Measurements from ENCODE around the gene FOXP2. TPM values are rescaled to one million over a fixed set of nuclear protein-coding genes. Genes with fewer than 3 reads are reported as not detected.

Gene FOXP2
- total RNA-seq, 1 experiment from 2014 or later, result 0.17 TPM

GRCh38 chr7:114645451-114645850 lies 230.8 kb downstream of the FOXP2 start:
- H3K27ac Mint-ChIP-seq, result no peak overlapping the region

DNA sequence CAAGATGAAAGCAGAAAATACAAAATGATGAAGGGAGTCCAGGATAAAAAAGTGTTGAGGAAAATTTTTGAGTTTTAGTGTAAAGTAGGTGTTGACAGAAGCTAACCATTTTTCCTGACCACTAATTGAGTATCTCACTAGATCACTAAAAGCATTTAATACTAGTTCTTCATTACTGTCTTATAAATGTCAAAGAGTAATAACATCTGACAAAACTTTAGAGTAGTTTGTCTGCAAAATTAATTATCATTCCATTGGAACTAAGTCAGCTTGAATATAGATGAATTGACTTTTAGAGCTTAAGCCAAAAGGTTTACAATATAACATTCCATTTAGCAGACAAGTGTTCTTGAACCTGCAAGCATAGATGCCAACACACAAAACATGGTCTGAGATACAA lies 232.9 kb downstream of the FOXP2 start:
- Mint-ChIP-seq H3K36me3 (no peaks in the 10 kb centered on the region), H3K4me1 (peaks cover 34% of the 10 kb centered on the region), H3K27me3 (ENCODE audit: low read depth) (no peaks in the 10 kb centered on the region), H3K4me3 (no peak overlapping the region), H3K27ac (no peak overlapping the region), H3K9me3 (no peaks in the 10 kb centered on the region)
- ChIA-PET CTCF (interaction anchor here (1.1 kb wide), 1 partner anchor 9 kb away, joined by 4 read pairs; no protein-coding TSS in a partner anchor), POLR2A (no interaction called here)
- ATAC-seq, result no peak
- TF ChIP-seq FOXJ3 (CRISPR knock-in tag; IDR thresholded peaks at IDR 0.05; ENCODE audit: borderline replicate concordance) (no peak), ERG (CRISPR knock-in tag; IDR thresholded peaks at IDR 0.05) (no peak), TEAD4 (CRISPR knock-in tag; IDR thresholded peaks at IDR 0.05) (no peak), ELF4 (CRISPR knock-in tag; IDR thresholded peaks at IDR 0.05; ENCODE audit: low read depth) (no peak), STAT6 (CRISPR knock-in tag; conservative IDR thresholded peaks at IDR 0.05; ENCODE audit: low read depth) (no peak)
- DNase-seq (ENCODE audit: low spot score), result no peak

More at GRCh38 chr7:114645451-114645850, 230.8 kb downstream of the FOXP2 start:
- no peak for TF ChIP-seq RORB (CRISPR knock-in tag; IDR thresholded peaks at IDR 0.05)
- no peak for TF ChIP-seq STAT6 (CRISPR knock-in tag; conservative IDR thresholded peaks at IDR 0.05; ENCODE audit: low read depth)
- TF ChIP-seq ZNF263 (CRISPR knock-in tag; IDR thresholded peaks at IDR 0.05; ENCODE audit: low read depth), result no peak
- no peak for TF ChIP-seq NFYB (CRISPR knock-in tag; conservative IDR thresholded peaks at IDR 0.05; ENCODE audit: low read depth)
- TF ChIP-seq NR1H2 (CRISPR knock-in tag; IDR thresholded peaks at IDR 0.05), result no peak
- TF ChIP-seq, protein P1, sequence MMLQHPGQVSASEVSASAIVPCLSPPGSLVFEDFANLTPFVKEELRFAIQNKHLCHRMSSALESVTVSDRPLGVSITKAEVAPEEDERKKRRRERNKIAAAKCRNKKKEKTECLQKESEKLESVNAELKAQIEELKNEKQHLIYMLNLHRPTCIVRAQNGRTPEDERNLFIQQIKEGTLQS (CRISPR knock-in tag; conservative IDR thresholded peaks at IDR 0.05), result no peak
- no peak for TF ChIP-seq TP53 (CRISPR knock-in tag; IDR thresholded peaks at IDR 0.05)
- no peak for TF ChIP-seq MXD4 (CRISPR knock-in tag; IDR thresholded peaks at IDR 0.05; ENCODE audit: borderline replicate concordance)
- TF ChIP-seq SMAD4 (CRISPR knock-in tag; IDR thresholded peaks at IDR 0.05), result no peak
- TF ChIP-seq ZBTB21 (CRISPR knock-in tag; IDR thresholded peaks at IDR 0.05; ENCODE audit: borderline replicate concordance), result no peak
- TF ChIP-seq ZBTB43 (CRISPR knock-in tag; IDR thresholded peaks at IDR 0.05), result no peak
- TF ChIP-seq ATF1 (CRISPR knock-in tag; IDR thresholded peaks at IDR 0.05), result no peak
- no peak for TF ChIP-seq NR2C2 (CRISPR knock-in tag; IDR thresholded peaks at IDR 0.05)
- TF ChIP-seq ETV6 (CRISPR knock-in tag; IDR thresholded peaks at IDR 0.05), result no peak
- TF ChIP-seq PREB (CRISPR knock-in tag; IDR thresholded peaks at IDR 0.05; ENCODE audit: borderline replicate concordance), result no peak
- no peak for TF ChIP-seq JUN (CRISPR knock-in tag; IDR thresholded peaks at IDR 0.05)
- TF ChIP-seq RELA (CRISPR knock-in tag; IDR thresholded peaks at IDR 0.05; ENCODE audit: borderline replicate concordance), result no peak
- TF ChIP-seq, protein P2, sequence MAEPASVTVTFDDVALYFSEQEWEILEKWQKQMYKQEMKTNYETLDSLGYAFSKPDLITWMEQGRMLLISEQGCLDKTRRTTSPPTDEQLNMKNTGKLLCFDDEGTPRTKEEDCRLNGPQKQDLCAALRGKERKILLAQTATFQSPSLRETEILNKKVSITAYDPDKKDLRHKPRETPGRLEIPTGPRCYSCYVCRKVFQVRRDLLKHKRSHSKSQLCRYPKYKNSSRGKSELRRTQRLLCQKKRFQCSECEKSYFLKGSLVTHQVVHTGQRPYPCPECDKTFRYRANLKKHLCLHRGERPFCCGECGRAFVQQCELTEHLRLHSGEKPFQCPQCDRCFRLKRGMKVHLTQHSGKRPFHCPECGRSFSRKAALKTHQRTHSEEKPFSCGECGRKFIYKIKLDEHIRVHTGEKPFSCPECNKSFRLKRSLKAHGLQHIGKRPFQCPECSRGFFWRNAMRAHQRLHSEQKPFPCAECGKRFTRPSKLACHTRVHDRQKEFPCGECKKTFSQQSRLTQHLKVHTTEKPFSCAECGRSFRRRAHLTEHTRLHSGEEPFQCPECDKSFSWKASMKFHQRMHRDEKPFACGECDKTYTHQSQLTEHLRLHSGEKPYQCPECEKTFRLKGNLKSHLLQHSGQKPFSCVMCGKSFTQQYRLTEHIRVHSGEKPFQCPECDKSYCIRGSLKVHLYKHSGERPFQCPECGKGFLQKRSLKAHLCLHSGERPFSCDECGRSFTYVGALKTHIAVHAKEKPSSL (CRISPR knock-in tag; conservative IDR thresholded peaks at IDR 0.05), result no peak
- ATAC-seq (no peak), DNase-seq (ENCODE audit: low spot score) (no peak)
- Mint-ChIP-seq H3K9me3 (no peaks in the 10 kb centered on the region; the same call in 1 of the 2 replicates), H3K36me3 (no peaks in the 10 kb centered on the region), H3K4me1 (peaks cover 24% of the 10 kb centered on the region), H3K27me3 (ENCODE audit: low read depth) (no peaks in the 10 kb centered on the region), H3K4me3 (no peak overlapping the region)
- POLR2A ChIA-PET, result no interaction called here
- CTCF ChIA-PET, result interaction anchor here (1.4 kb wide), 1 partner anchor 18 kb away, joined by 5 read pairs; no protein-coding TSS in a partner anchor

Data from WTC11 (cell line).